PC-3 (cell line): Measurements from ENCODE around the gene PSMD4. TPM values are rescaled to one million over a fixed set of nuclear protein-coding genes. Genes with fewer than 3 reads are reported as not detected.

ENCODE experiments used
- ATAC-seq: fragments of 200-7000 bp; cut with Tn5 transposase; 2 replicates; pipeline ENCODE4 v1.9.1; 2020; ENCODE audit warnings: mild to moderate bottlenecking, moderate library complexity
- BruUV-seq: library from RNA; stranded (reverse); fragments of 400-500 nt; replicated peaks from 2 replicates; lab custom pipeline; 2021; lab: Mats Ljungman, UMichigan
- CTCF ChIA-PET: fragments of 300-600 bp; sonication (Branson Sonifier 250); formaldehyde crosslinking; loops from one replicate; lab custom pipeline; 2022; ENCODE audit warnings: antibody characterized with exemption; lab: Charles Lee
- POLR2A ChIA-PET: fragments of 300-600 bp; sonication (Branson Sonifier 250); formaldehyde crosslinking; loops from one replicate; lab custom pipeline; 2022; ENCODE audit warnings: antibody characterized with exemption; ENCODE audit not compliant: unreplicated experiment; lab: Charles Lee
- DNase-seq: peaks from one replicate; pipeline ENCODE4 v3.0.0-alpha.2; 2015
- H2AFZ ChIP-seq: fragments of 300-600 bp; sonication (generic); 2 replicates; pipeline ENCODE4 v1.6.0; 2016; ENCODE audit warnings: antibody characterized with exemption, low read length
- H3F3A ChIP-seq: fragments of 300-600 bp; sonication (generic); one replicate; pipeline ENCODE4 v1.6.0; 2017; ENCODE audit warnings: antibody characterized with exemption, low read length, control low read depth, mild to moderate bottlenecking; ENCODE audit not compliant: unreplicated experiment
- H3K27ac ChIP-seq: fragments of 300-600 bp; sonication (generic); 2 replicates; pipeline ENCODE4 v1.5.1; 2016; ENCODE audit warnings: mild to moderate bottlenecking, low read length
- H3K27me3 ChIP-seq: fragments of 300-600 bp; sonication (generic); 2 replicates; pipeline ENCODE4 v1.6.1; 2016; ENCODE audit warnings: low read length, mixed read lengths
- H3K36me3 ChIP-seq: fragments of 300-600 bp; sonication (generic); 2 replicates; pipeline ENCODE4 v1.6.1; 2016; ENCODE audit warnings: low read depth, mixed run types, low read length, mixed read lengths
- H3K4me1 ChIP-seq: fragments of 300-600 bp; sonication (generic); 2 replicates; pipeline ENCODE4 v1.5.1; 2016; ENCODE audit warnings: low read length; ENCODE audit not compliant: insufficient read depth
- H3K4me2 ChIP-seq: fragments of 300-600 bp; sonication (generic); 2 replicates; pipeline ENCODE4 v1.6.0; 2016; ENCODE audit warnings: low read length
- H3K4me3 ChIP-seq: fragments of 300-600 bp; sonication (generic); 2 replicates; pipeline ENCODE4 v1.5.1; 2016; ENCODE audit warnings: mild to moderate bottlenecking, low read length, mixed read lengths
- H3K79me2 ChIP-seq: fragments of 300-600 bp; sonication (generic); 2 replicates; pipeline ENCODE4 v1.6.1; 2017; ENCODE audit warnings: low read length, mixed read lengths
- H3K9ac ChIP-seq: fragments of 300-600 bp; sonication (generic); 2 replicates; pipeline ENCODE4 v1.6.0; 2016; ENCODE audit warnings: mild to moderate bottlenecking, low read length
- H3K9me2 ChIP-seq: fragments of 300-600 bp; sonication (generic); replicated peaks from 2 replicates; pipeline ENCODE4 v1.6.1; 2016; ENCODE audit warnings: mixed run types, low read length, mixed read lengths
- H3K9me3 ChIP-seq: fragments of 300-600 bp; sonication (generic); 2 replicates; pipeline ENCODE4 v1.6.1; 2016; ENCODE audit warnings: low read length, mixed read lengths
- H4K20me1 ChIP-seq: fragments of 300-600 bp; sonication (generic); 2 replicates; pipeline ENCODE4 v1.6.1; 2016; ENCODE audit warnings: low read length, mixed read lengths
- EZH2 ChIP-seq: fragments of 300-600 bp; sonication (generic); IDR thresholded peaks from one replicate; pipeline ENCODE4 v1.6.1; 2017; ENCODE audit warnings: antibody characterized with exemption, mild to moderate bottlenecking, low read length; ENCODE audit not compliant: unreplicated experiment
- EZH2phosphoT487 ChIP-seq: fragments of 300-600 bp; sonication (generic); IDR thresholded peaks from 2 replicates; pipeline ENCODE4 v1.6.1; 2018; ENCODE audit warnings: mild to moderate bottlenecking, antibody characterized with exemption, low read length, borderline replicate concordance
- intact Hi-C: fragments of 100-400 bp; cut with micrococcal nuclease; formaldehyde crosslinking; loops from 2 replicates; pipeline ENCODE4 v1.9.0; 2023
- total RNA-seq: library from RNA; depleted of rRNA; stranded (reverse); fragments of >200 nt; gene quantifications from 2 replicates; pipeline ENCODE4 v1.2.3, GENCODE V29; 2014
- TF ChIP-seq, protein P1 (sequence below): fragments of 300-600 bp; sonication (generic); conservative IDR thresholded peaks from 2 replicates; pipeline ENCODE4 v1.5.1; 2017; ENCODE audit warnings: antibody characterized with exemption, low read depth, mild to moderate bottlenecking, low read length

The PSMD4 gene
- total RNA-seq, 1 experiment from 2014 or later, result 404 TPM

GRCh38 chr1:151286619-151287340, 32.2 kb downstream of the PSMD4 start:
- H3K4me3 ChIP-seq, result no peak overlapping the region
- H3K27ac ChIP-seq, result no peak overlapping the region
- peaks cover 22% of the 10 kb centered on the region; the same call in 1 of the 2 replicates for H3K36me3 ChIP-seq
- H3K9me3 ChIP-seq, result no peaks in the 10 kb centered on the region
- H3K9me2 ChIP-seq, result no peaks in the 10 kb centered on the region
- no peak overlapping the region for H3K4me2 ChIP-seq
- H3K4me1 ChIP-seq, result peaks cover 13% of the 10 kb centered on the region
- H3K79me2 ChIP-seq, result peaks cover 24% of the 10 kb centered on the region
- DNase-seq, result no peak
- intact Hi-C loops, result no loop called here
- no peak for ATAC-seq
- H3K9ac ChIP-seq, result no peak overlapping the region
- no peaks in the 10 kb centered on the region for H4K20me1 ChIP-seq
- no peak overlapping the region for H2AFZ ChIP-seq
- POLR2A ChIA-PET, result interaction anchor here (0.6 kb wide), 1 partner anchor 45 kb away, joined by 6 read pairs; no protein-coding TSS in a partner anchor
- no peaks in the 10 kb centered on the region for H3K27me3 ChIP-seq
- BruUV-seq, result no TSS peak
- CTCF ChIA-PET, result interaction anchor here (0.6 kb wide), 1 partner anchor 109 kb away, joined by 5 read pairs; no protein-coding TSS in a partner anchor
- no peaks in the 10 kb centered on the region for H3F3A ChIP-seq
- TF ChIP-seq EZH2phosphoT487 (no peak), EZH2 (no peak)
- TF ChIP-seq, protein P1, sequence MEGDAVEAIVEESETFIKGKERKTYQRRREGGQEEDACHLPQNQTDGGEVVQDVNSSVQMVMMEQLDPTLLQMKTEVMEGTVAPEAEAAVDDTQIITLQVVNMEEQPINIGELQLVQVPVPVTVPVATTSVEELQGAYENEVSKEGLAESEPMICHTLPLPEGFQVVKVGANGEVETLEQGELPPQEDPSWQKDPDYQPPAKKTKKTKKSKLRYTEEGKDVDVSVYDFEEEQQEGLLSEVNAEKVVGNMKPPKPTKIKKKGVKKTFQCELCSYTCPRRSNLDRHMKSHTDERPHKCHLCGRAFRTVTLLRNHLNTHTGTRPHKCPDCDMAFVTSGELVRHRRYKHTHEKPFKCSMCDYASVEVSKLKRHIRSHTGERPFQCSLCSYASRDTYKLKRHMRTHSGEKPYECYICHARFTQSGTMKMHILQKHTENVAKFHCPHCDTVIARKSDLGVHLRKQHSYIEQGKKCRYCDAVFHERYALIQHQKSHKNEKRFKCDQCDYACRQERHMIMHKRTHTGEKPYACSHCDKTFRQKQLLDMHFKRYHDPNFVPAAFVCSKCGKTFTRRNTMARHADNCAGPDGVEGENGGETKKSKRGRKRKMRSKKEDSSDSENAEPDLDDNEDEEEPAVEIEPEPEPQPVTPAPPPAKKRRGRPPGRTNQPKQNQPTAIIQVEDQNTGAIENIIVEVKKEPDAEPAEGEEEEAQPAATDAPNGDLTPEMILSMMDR, result no peak

DNA sequence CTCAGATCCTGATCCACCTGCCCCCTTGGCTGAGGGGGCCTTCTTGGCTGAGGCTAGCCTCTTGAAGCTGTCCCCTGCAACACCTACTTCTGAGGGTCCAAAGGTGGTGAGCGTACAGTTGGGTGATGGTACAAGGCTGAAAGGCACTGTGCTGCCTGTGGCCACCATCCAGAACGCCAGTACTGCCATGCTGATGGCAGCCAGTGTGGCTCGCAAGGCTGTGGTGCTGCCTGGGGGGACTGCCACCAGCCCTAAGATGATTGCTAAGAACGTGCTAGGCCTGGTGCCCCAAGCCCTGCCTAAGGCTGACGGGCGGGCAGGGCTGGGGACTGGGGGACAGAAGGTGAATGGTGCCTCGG, 32.8 kb downstream of the PSMD4 start:
- ChIA-PET CTCF (interaction anchor here (0.6 kb wide), 1 partner anchor 108 kb away, joined by 5 read pairs; no protein-coding TSS in a partner anchor), POLR2A (interaction anchor here (0.6 kb wide), 1 partner anchor 45 kb away, joined by 6 read pairs; no protein-coding TSS in a partner anchor)
- H3K36me3 ChIP-seq, result peaks cover 27% of the 10 kb centered on the region; the same call in 1 of the 2 replicates
- H3K4me2 ChIP-seq, result no peak overlapping the region
- no peak for DNase-seq
- H3K27me3 ChIP-seq, result no peaks in the 10 kb centered on the region
- peaks cover 13% of the 10 kb centered on the region for H3K4me1 ChIP-seq
- H3K9me3 ChIP-seq, result no peaks in the 10 kb centered on the region
- H3K27ac ChIP-seq, result no peak overlapping the region
- H3K9me2 ChIP-seq, result no peaks in the 10 kb centered on the region
- TF ChIP-seq, protein P1, result no peak
- TF ChIP-seq EZH2 (no peak), EZH2phosphoT487 (no peak)
- BruUV-seq, result no TSS peak
- ATAC-seq, result no peak
- H4K20me1 ChIP-seq, result no peaks in the 10 kb centered on the region
- intact Hi-C loops, result no loop called here
- no peak overlapping the region for H3K9ac ChIP-seq
- H3K79me2 ChIP-seq, result peaks cover 24% of the 10 kb centered on the region
- no peak overlapping the region for H3K4me3 ChIP-seq
- H2AFZ ChIP-seq, result no peak overlapping the region
- H3F3A ChIP-seq, result no peaks in the 10 kb centered on the region
